Thoracic aorta (tissue), 2 donors: ENCODE data around the gene BPGM. TPM values are rescaled to one million over a fixed set of nuclear protein-coding genes. Genes with fewer than 3 reads are reported as not detected.

Experiments
- ATAC-seq: fragments of 150-250 bp; one replicate; pipeline ENCODE4 v1.8.0; 2017; ENCODE audit warnings: low read depth; ENCODE audit not compliant: insufficient number of reproducible peaks, low FRiP score
- DNase-seq: peaks from one replicate; pipeline ENCODE4 v3.0.0-alpha.2; 2020; ENCODE audit warnings: low spot score
- H3K27ac ChIP-seq, 2 donors: fragments of 200-600 bp; sonication (generic); 1 replicate in 1 of 2; 2 replicates in 1 of 2; pipeline ENCODE4 v1.5.1; 2016; ENCODE audit warnings: mild to moderate bottlenecking in 2 of 2, moderate library complexity in 2 of 2
- H3K27me3 ChIP-seq: fragments of 200-600 bp; sonication (generic); replicated peaks from 2 replicates; pipeline ENCODE4 v1.6.0; 2016; ENCODE audit warnings: mild to moderate bottlenecking; ENCODE audit not compliant: insufficient read depth
- H3K36me3 ChIP-seq: fragments of 200-600 bp; sonication (generic); one replicate; pipeline ENCODE4 v1.5.1; 2016
- H3K4me1 ChIP-seq, 2 donors: fragments of 200-600 bp; sonication (generic); 1 replicate in 1 of 2; 2 replicates in 1 of 2; pipeline versions ENCODE4 v1.5.1 to v1.6.0; 2016; ENCODE audit warnings: low read depth in 2 of 2, mild to moderate bottlenecking in 1 of 2; ENCODE audit not compliant: control insufficient read depth in 1 of 2
- H3K4me3 ChIP-seq: fragments of 200-600 bp; sonication (generic); 2 replicates; pipeline ENCODE4 v1.5.1; 2016; ENCODE audit warnings: mild to moderate bottlenecking
- H3K9me3 ChIP-seq: fragments of 200-600 bp; sonication (generic); 2 replicates; pipeline ENCODE4 v1.5.1; 2016
- total RNA-seq, 2 donors: library from RNA; depleted of rRNA; stranded (reverse); fragments of >200 nt; gene quantifications; one replicate each; pipeline versions ENCODE4 v1.1.0 to v1.2.3, GENCODE V29; 2016
- TF ChIP-seq, protein P1 (sequence below): fragments of 200-600 bp; sonication (generic); IDR thresholded peaks from one replicate; pipeline ENCODE4 v1.5.1; 2019; ENCODE audit warnings: antibody characterized with exemption

The BPGM gene
- total RNA-seq, 2 donors from 2014 or later, result 20.0 to 22.3 TPM

DNA sequence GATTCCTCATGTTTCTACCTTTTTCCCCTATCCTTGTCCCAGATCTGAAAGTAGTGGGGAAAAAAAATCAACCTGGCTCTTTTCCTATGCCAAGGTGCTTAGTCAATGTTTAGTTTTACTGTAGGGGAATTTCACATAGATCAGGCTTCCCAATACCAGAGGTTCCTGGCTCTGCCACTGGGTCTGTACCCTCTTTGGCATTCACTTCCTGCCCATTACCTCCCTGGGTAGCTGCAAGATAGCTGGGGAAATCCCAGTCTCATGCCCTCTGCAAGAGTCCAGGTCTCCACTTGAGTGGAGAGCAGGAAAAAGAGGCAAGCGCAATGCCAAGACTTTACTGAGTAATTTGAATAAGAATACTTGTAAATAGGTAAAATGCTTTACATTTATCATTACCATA is 3.5 kb upstream of the BPGM start:
- TF ChIP-seq, protein P1, sequence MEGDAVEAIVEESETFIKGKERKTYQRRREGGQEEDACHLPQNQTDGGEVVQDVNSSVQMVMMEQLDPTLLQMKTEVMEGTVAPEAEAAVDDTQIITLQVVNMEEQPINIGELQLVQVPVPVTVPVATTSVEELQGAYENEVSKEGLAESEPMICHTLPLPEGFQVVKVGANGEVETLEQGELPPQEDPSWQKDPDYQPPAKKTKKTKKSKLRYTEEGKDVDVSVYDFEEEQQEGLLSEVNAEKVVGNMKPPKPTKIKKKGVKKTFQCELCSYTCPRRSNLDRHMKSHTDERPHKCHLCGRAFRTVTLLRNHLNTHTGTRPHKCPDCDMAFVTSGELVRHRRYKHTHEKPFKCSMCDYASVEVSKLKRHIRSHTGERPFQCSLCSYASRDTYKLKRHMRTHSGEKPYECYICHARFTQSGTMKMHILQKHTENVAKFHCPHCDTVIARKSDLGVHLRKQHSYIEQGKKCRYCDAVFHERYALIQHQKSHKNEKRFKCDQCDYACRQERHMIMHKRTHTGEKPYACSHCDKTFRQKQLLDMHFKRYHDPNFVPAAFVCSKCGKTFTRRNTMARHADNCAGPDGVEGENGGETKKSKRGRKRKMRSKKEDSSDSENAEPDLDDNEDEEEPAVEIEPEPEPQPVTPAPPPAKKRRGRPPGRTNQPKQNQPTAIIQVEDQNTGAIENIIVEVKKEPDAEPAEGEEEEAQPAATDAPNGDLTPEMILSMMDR, result no peak
- no peaks in the 10 kb centered on the region for H3K36me3 ChIP-seq
- peaks cover 3 to 8% of the 10 kb centered on the region in 2 donors for H3K4me1 ChIP-seq
- no peaks in the 10 kb centered on the region for H3K9me3 ChIP-seq
- H3K27ac ChIP-seq, result no peak overlapping the region
- ATAC-seq (no peak), DNase-seq (no peak)
- H3K4me3 ChIP-seq, result no peak overlapping the region
- no peaks in the 10 kb centered on the region for H3K27me3 ChIP-seq

GRCh38 chr7:134645478-134645877 is 1.2 kb upstream of the BPGM start:
- H3K9me3 ChIP-seq, result no peaks in the 10 kb centered on the region
- H3K27me3 ChIP-seq, result no peaks in the 10 kb centered on the region
- ATAC-seq (no peak), DNase-seq (no peak)
- H3K27ac ChIP-seq, result peak overlapping the region in 1 of 2 donors; percentile 72
- TF ChIP-seq, protein P1, result no peak
- H3K36me3 ChIP-seq, result no peaks in the 10 kb centered on the region
- H3K4me1 ChIP-seq, result peaks cover 3 to 8% of the 10 kb centered on the region in 2 donors
- peak overlapping the region; percentile 87 for H3K4me3 ChIP-seq

DNA sequence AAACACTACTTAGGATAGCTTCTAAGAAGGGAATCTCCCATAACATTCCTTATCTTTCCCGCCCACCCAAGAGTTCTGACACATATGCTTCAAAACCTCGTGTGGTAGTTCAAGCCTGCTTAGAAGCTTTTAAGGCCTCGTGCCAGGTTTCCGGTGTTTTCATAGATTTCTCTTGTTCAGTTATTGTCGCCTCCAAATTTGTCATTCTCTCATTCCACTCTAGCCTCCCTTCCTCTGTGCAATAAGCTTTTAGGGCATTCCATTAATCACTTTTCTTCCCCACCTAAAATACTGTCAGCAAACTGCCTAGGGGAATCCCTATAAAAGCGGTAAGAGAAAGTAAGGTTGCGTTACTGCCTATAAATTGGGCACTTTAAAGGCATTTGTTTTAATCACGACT is 718 bp upstream of the BPGM start:
- DNase-seq, result no peak
- TF ChIP-seq, protein P1, result no peak
- H3K27ac ChIP-seq, result peak overlapping the region; percentile 72 to 88
- peaks cover 3 to 8% of the 10 kb centered on the region in 2 donors for H3K4me1 ChIP-seq
- H3K27me3 ChIP-seq, result no peaks in the 10 kb centered on the region
- no peaks in the 10 kb centered on the region for H3K9me3 ChIP-seq
- peak overlapping the region; percentile 87 for H3K4me3 ChIP-seq
- H3K36me3 ChIP-seq, result no peaks in the 10 kb centered on the region
- no peak for ATAC-seq

GRCh38 chr7:134648456-134648855 is 1.8 kb downstream of the BPGM start:
- Histone ChIP-seq H3K27ac (no peak overlapping the region), H3K9me3 (no peaks in the 10 kb centered on the region), H3K4me3 (no peak overlapping the region), H3K27me3 (no peaks in the 10 kb centered on the region), H3K36me3 (no peaks in the 10 kb centered on the region), H3K4me1 (peaks cover 3 to 8% of the 10 kb centered on the region in 2 donors)
- DNase-seq (no peak), ATAC-seq (no peak)
- TF ChIP-seq, protein P1, result no peak

DNA sequence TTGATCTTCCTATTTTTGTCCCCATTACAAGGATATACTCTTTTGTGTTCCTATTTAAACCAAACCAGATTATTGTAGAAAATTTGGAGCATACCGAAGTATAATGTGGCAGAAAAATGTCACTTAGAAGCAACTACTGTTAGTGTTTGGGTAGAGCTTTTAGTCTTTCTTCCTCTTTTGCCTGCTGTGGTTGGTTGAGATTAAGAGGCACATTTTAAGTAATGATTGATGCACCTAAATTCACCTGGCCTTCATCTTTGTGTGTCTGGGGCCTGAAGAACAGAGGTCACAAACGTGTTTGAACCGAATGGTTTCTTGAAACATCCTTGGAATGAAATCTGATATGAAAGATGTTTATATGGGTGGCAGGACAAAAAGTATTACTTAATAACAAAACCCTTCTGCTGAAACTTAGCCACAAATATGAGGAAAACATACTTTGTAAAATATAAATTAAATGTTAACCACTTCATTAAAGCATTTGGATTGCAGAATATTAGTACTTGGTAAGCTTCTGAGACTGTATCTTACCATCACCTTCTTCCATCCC is 2.6 kb downstream of the BPGM start:
- H3K9me3 ChIP-seq, result no peaks in the 10 kb centered on the region
- peaks cover 3 to 8% of the 10 kb centered on the region in 2 donors for H3K4me1 ChIP-seq
- no peaks in the 10 kb centered on the region for H3K27me3 ChIP-seq
- no peak for ATAC-seq
- no peaks in the 10 kb centered on the region for H3K36me3 ChIP-seq
- no peak for DNase-seq
- TF ChIP-seq, protein P1, result no peak
- H3K27ac ChIP-seq, result no peak overlapping the region
- no peak overlapping the region for H3K4me3 ChIP-seq
